Endometrial microvascular endothelial cells (primary cell): ENCODE measurements around the gene PPFIBP2. TPM values are rescaled to one million over a fixed set of nuclear protein-coding genes. Genes with fewer than 3 reads are reported as not detected.
"Not testable (repeated sequence)": the region's sequence is repeated elsewhere in the genome, so short reads cannot be mapped to it uniquely, and the experiment has no call there.

Source experiments
- in situ Hi-C: cut with HindIII; loops from 2 replicates; pipeline ENCODE4 v1.10.0; 2017; ENCODE audit warnings: low sequenced_read_pairs, low pct_unique_long_range_greater_than_20kb; ENCODE audit errors: inconsistent ontology term
- total RNA-seq: library from RNA; depleted of rRNA; stranded (reverse); fragments of >200 nt; gene quantifications from one replicate; pipeline ENCODE4 v1.2.3, GENCODE V29; 2015; ENCODE audit errors: inconsistent ontology term

PPFIBP2 gene
- total RNA-seq, 1 donor from 2014 or later = under 0.01 TPM

DNA sequence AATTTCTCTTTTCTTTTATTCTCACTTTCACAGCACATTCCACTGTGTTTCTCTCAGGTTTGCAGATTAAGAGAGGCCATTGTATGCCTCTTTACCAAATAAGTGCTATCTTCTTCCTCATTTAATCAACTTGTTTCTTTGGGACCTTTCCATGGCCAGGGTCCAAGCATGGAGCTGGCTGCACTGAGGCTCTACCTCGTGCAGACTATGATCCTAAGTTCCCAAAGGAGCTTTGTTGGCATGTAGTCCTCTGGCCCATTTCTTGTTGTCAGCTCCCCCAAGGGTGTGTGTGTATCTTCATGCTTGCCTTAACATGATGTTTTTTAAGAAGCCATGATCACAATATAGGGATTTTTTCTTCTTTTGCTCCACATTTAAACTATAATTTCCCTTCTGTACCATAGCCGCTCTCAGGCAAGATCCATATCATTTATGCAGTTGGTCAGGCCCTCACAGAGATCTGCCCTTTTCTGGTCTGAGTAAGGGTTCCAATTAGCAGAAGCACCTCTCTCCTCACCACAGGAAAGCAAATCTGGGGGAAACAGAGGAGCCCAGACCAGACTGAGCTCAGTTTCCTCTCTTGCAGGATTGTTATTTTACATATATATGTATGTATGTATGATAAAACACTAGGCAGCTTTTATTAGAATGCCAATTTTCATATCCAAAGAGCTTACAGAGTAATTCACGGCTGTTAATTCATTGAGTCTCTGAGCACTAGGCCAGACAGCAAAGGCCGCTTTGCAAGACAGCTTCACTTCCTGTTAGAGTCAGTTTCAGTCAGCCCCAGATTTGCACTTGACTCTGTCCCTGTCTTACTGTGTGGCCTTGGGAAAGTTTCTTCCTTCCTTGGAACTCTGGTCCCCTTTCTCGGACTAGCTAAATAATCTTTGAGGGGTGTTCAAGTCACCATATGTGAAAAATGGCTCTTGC lies 125.2 kb downstream of the PPFIBP2 start:
- in situ Hi-C loops = no loop called here

DNA sequence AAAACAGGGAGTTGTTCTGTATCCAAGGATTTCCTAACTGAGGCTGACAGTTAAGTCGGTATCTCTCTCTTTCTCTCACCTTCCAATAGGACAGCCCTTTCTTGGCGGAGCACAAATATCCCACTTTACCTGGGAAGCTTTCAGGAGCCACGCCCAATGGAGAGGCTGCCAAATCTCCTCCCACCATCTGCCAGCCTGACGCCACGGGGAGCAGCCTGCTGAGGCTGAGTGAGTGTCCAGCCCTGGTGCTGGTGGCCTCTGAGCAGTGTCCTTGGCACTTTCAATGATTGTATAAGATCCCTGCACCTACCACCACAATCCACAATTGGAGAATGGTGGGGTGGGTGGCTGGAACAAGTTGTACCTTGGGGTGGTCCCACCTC lies 125.8 kb downstream of the PPFIBP2 start:
- in situ Hi-C loops = no loop called here

DNA sequence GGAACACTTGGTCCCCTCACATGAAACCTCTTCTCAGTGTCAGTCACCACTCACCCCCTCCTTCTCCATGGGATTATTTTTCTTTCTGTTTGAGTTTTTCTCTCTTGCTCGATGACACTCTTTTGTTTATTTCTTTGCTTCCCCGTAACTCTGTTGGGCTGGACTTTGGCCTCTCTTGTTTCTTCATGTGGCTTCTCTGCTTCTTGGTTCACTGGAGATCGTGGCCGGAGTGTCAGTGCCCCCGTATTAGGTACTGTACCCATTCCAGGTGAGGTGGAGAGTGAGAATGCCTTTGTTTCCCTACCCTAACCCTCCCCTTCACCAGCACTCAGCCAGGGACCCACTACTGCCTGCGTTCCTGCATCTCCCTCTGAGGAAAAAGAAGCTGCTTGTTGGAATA lies 127.0 kb downstream of the PPFIBP2 start:
- in situ Hi-C loops = no loop called here

DNA sequence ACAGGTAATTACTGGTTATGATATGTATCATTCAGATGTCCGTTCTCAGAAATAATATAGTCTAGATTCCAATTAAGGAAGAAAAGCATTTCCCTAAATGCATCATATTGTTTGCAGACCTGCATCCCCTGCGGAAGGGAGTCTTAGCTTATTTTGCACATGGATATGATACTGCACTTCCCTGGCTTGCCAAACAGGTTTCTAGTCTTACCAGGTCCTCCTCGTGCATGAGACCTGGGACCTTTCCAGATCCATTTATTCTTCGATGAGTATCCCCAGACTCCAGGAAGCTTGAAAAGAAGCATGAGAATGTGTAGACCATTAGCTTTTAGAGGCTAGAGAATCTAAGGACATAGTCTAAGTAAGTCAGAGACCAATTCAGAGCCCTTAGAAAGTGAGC lies 128.9 kb downstream of the PPFIBP2 start:
- in situ Hi-C loops = no loop called here

DNA sequence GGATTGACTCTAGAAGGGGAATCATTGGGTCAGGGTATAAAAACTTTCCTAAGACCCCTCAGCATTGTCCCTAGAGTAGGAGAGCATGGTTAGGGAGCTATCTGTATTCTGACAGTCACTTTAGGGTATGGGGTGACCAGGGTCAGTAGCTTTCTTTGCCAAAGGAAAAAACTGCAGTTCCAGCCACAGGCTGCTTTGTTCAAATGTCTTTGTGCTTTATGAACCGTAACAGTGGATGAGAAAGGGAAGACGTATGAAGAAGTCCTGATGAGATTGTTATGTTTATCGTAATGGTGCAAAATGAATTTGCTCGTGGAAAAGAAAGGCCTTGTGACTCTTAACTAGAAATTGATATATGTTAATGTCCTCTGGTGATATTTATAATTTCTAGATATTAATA lies 129.5 kb downstream of the PPFIBP2 start:
- in situ Hi-C loops = no loop called here

DNA sequence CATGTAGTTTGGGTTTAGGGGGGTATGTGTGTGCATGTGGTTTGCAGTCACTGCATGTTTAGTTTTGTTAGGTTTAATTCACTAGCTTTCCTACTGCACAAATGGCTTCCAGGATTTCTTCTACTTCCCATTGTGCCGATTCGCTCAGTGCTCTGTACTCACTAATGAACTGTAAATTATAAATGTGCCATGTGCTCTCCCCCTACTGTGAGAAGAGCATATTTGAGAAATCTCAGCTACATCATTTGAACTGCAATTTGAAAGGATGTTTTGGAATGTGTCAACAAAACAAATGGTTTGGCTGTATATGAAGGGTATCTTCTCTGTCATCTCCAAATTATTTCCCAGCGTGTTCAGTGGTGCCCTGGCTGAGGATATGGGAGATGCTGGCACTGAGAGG lies 131.4 kb downstream of the PPFIBP2 start:
- in situ Hi-C loops = no loop called here

DNA sequence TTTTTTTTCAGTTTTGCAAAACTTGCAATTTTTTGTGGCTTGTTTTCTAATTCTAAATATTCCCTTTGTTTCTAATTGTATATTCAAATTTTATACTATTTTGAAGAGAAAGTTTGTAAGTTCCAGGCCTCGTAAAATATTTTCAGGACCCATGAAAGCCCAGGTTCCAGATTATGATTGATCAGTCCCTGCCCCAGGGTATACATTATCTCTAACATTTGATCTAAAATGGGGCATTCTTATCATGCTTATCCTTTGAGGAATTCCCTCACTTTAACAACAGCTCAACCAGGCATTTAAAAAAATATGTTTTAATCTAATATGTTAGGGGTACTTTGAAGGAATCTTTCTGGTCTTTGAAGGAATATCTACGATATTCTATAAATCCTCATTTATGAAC lies 133.1 kb downstream of the PPFIBP2 start:
- in situ Hi-C loops = no loop called here

DNA sequence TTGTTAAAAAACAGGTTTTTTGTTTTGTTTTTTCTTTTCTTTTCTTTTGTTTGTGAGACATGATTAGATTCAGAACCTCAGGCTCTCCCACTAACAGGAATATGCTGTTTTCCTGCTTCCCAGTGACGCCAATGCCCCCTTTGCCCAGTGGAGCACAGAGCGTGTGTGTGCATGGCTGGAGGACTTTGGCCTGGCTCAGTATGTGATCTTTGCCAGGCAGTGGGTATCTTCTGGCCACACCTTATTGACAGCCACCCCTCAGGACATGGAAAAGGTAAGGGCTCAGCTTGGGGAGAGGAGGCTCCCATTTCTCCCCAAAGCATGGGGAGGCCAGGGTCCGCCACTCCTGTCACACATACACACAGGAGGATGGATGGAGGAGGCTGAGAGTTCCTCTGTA lies 134.5 kb downstream of the PPFIBP2 start:
- in situ Hi-C loops = no loop called here

DNA sequence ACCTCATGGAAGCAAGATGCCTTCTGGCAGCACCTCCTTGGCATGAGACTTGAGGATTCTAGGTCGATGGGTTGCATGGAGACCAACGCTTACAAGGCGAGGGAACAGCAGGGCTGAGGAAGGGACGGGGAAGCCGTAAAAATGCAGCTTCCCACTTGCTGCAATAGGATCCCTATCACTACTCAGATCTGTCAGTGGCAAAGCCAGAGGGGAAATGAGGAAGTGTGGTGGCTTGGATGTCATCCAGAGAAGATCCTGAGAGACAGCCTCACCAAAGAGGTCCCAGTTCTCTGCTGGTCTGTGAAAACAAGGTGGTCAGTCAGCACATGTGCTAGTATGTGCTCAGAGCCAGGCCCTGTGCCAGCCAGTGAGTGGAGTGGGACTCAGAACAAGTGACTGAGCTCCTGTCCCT lies 137.3 kb downstream of the PPFIBP2 start:
- in situ Hi-C loops = no loop called here

DNA sequence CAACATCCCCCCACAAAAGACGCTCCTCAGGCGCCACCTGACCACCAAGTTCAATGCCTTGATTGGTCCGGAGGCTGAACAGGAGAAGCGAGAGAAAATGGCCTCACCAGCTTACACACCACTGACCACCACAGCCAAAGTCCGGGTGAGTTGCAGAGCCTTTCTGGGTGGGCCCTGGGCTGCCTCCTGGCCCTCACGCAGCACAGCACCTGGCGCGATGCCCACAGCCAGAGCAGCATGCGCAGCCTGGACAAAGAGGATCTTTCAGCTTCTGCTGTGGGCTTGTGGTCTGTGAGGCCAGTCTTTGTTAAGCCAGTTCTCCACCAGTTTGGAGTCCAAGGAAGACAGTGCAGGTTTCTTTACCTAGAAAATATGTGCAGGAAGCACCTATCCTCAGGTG lies 137.9 kb downstream of the PPFIBP2 start:
- in situ Hi-C loops = no loop called here

DNA sequence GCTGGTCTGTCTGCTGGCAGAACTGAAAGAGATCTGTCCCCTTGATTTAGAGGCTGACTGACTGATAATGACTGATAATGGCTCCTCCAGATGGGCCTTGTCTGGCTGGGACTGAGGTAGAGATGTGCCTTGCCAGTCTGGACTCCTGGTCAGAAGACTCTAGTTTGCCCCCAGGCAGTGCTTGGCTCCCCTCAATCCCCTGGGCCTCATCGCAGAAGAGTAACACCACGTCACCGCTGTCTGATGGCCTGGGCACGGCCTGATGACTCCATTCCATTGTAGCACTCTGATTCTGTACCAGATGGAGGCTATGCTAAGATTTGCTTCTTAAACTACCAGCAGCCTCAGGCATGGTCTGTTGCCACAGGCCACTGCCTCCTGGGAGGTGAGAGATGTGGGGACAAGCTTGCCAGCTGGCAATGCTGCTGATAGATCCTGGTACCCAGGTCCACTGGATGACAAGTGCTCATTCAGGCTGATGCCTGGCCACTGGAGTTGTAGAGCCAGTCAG lies 140.5 kb downstream of the PPFIBP2 start:
- in situ Hi-C loops = no loop called here

DNA sequence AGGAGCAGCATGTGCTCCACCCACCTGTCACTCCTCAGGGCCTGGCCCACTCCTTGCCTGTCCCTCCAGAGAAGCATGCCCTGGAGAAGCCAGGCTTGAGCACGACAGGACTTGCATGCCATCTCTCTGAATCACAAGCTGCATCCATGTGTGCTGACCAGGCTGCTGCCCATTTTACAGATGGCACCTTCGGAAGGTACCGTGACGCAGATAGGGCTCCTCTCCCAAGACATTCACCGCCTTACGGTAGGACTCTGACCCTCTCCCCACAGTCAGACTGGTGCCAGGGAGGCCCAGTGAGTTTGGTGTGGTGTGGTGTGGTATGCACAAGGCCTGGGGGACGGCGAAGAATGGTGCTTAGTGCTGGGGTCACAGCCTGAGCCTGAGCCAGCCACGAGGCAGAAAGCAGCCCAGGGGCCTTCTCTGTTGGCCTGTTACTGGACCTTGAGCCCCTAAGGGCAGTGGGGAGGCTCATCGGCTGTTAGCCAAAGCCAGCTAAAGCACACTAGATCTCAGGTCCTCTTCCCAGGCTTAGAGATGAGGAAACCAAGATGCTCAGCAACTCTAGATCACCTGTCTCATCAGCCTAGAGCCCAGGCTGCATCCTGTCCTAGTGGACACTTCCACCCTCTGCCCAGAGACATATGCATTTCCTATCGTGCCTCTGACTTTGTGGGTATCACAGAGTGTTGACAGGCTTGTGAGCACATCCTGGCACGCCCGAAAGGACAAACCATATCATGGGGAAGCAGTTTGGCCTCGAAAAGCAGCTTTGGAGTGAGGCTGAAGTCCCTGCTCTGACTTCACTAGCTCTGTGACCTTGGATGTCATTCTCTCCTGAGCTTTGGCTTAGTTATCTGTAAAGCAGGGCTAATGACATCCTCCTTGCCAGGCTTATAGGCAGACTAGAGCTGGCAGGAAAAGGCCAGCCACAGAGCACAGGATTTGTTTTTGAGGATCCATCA lies 141.7 kb downstream of the PPFIBP2 start:
- in situ Hi-C loops = no loop called here

DNA sequence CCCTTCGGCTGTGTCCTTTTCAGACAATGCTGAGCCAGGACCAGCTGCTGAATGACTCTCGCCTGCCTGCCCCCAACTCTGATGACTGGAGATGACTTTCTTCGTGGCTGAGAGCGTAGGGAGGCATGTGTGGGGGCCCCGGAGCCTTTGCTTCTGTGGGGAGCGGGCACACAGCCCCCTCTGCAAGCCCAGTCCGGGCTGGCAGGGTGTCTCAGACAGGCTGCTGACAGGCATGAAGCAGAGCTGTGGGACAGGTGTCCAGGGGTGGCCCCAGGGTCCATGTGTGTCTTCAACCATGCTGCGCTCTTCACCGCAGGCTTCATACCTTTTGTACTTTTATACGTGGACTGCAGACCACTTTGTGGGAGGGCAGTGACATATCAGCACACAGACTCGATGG lies 142.9 kb downstream of the PPFIBP2 start:
- in situ Hi-C loops = no loop called here

DNA sequence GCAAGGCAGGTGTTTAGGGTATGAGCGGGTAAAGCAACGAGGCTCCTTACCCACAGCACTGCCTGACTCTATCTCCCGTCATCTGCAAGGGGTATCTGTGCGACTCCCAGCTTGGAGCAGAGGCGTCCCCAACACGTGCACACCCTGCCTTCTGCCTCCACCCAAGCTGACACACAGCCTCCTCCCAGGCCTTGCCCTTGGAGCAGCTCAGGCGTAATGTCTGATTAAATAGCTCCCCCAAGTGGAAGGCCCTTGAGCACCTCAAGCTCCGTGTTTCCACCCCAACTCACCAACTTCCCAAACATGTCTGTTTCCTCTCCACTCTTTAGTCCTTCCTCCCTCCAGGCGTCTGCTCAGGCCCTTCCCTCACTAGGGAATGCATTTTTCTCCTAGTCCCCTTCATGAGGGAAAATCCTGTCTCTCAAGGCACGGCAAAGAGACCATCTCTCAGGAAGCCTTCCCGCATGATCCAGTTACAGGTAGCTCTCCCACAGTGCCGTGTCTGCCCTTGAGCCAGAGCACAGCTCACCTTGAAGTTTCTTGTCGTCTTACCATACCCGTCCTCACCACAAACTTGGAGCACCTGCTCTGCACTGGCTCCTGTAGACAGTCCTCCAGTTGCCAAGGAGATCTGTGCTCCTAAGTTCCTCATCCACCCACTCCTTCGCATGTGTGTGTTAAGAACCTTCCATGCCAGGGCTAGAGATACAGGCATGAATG lies 143.7 kb downstream of the PPFIBP2 start:
- in situ Hi-C loops = no loop called here

DNA sequence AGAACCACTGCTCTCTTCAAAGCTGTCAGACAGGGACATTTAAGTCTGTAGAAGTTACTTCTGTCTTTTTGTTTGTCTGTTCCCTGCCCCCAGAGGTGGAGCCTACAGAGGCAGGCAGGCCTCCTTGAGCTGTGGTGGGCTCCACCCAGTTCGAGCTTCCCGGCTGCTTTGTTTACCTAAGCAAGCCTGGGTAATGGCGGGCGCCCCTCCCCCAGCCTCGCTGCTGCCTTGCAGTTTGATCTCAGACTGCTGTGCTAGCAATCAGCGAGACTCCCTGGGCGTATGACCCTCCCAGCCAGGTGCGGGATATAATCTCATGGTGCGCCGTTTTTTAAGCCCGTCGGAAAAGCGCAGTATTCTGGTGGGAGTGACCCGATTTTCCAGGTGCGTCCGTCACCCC lies 149.7 kb downstream of the PPFIBP2 start:
- in situ Hi-C loops = not testable (repeated sequence)

DNA sequence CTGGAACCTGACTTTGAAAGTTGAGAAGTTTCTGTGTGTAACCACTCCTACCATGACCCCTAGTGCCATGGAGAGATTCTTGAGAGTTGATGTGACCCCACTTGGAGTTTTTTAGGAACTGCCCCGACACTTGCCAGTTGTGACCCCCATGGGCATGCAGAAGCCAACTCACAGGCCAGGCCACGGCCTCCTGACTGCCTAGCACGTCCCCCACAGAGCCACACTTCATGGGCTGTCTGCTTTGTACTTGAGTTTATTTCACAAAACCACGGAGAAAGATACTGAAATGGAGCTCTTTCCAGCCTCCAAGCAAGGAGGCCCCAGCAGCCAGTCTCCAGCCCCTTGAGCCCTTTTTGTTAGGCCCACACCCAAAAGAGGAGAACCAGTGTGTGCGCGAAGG lies 151.1 kb downstream of the PPFIBP2 start:
- in situ Hi-C loops = no loop called here

DNA sequence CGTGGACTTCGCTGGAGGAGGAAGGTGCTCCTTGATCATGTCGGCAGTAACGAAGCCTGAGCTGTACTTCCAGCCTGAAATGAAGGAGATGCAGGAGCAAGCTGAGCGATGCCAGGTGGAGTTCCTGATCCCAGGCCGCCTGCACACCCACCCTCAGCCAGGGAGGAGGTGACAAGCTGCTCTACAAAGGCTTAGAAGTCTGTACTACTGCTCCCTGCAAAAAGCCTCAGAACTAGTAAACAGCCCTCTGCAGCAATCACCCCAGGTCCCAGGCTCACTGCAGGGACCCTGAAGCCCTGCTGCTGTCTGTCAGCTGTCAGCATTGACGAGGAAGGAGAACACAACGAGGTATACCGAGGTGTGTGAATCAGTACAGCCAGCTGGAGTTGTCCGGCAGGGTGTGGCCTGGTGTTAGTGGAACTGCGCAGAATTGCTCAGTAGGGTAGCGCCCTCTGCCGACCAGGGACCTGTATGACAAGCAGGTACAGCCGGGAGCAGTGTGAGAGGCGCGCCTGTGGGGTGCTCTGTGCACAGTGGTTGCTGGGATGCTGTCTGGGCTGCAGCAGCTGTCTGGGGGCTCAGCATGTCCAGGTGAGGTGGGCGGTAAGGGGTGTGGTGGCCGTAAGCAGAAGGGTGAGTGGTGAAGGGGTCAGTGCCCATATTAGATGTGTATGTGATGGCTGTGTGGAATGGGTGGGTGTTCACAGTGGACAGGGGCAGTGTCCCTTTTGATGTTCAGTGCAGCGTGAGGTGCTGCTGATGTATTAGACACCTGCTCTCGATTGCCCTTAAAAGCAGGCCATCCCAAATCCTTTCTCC lies 151.9 kb downstream of the PPFIBP2 start:
- in situ Hi-C loops = no loop called here

DNA sequence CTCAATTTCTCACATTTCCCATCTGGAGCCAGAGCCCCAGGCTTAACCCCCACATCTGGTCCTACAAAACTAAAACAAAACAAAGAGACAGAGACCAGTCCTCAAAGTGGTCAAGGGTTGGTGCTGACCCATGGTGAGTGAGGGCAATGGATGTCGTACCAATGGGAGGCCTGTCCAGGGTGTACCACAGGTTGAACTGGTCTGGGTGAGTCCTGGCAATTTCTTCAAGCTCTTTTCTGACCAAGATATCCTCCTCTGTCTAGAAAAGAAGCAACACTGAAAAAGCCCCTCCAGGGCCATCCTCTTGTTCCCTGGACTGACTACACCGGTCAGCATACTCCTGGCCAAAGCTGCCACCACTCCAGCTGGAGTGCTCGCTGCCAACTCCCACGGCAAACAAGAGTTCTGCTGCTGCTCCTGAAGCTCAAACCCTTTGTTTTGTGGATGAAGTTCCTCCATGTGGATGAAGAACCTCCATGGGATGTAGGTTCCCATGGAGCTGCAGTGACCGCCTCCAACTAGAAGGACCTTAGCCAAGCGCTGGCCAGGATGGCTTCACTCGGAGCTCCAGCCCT lies 152.6 kb downstream of the PPFIBP2 start:
- in situ Hi-C loops = no loop called here
